Liver (tissue), 9 donors: ENCODE measurements around the gene IPO5. TPM values are rescaled to one million over a fixed set of nuclear protein-coding genes. Genes with fewer than 3 reads are reported as not detected.

Source experiments
- DNase-seq: peaks from one replicate; pipeline ENCODE4 v3.0.0-alpha.2; 2017; ENCODE audit warnings: low spot score
- H3K27ac ChIP-seq, 2 donors: one replicate each; pipeline ENCODE4 v1.7.0; 2013; ENCODE audit warnings: inconsistent platforms in 2 of 2, low read length in 2 of 2, control low read depth in 1 of 2, low read depth in 1 of 2, mild to moderate bottlenecking in 1 of 2
- H3K27me3 ChIP-seq, 4 donors: one replicate each; pipeline versions ENCODE4 v1.6.1 to v1.7.0; 2013; ENCODE audit warnings: low read length in 3 of 4, inconsistent platforms in 1 of 4, mild to moderate bottlenecking in 1 of 4, moderate library complexity in 1 of 4; ENCODE audit not compliant: control insufficient read depth in 4 of 4, insufficient read depth in 4 of 4
- H3K36me3 ChIP-seq, 4 donors: one replicate each; pipeline versions ENCODE4 v1.6.1 to v1.7.0; 2013; ENCODE audit warnings: low read length in 3 of 4, mild to moderate bottlenecking in 3 of 4, low read depth in 1 of 4, moderate library complexity in 1 of 4; ENCODE audit not compliant: control insufficient read depth in 4 of 4, insufficient read depth in 3 of 4
- H3K4me1 ChIP-seq, 4 donors: one replicate each; pipeline versions ENCODE4 v1.6.1 to v1.7.0; 2013; ENCODE audit warnings: low read length in 3 of 4, mild to moderate bottlenecking in 3 of 4, moderate library complexity in 1 of 4; ENCODE audit not compliant: control insufficient read depth in 4 of 4, insufficient read depth in 4 of 4
- H3K4me3 ChIP-seq, 3 donors: one replicate each; pipeline versions ENCODE4 v1.6.1 to v1.7.0; 2013; ENCODE audit warnings: low read length in 3 of 3, control low read depth in 1 of 3, low read depth in 1 of 3, mild to moderate bottlenecking in 1 of 3
- H3K9ac ChIP-seq, 2 donors: one replicate each; pipeline ENCODE4 v1.7.0; 2013; ENCODE audit warnings: low read length in 2 of 2, mild to moderate bottlenecking in 2 of 2, moderate library complexity in 2 of 2, control low read depth in 1 of 2, low read depth in 1 of 2
- H3K9me3 ChIP-seq, 4 donors: one replicate each; pipeline versions ENCODE4 v1.6.1 to v1.7.0; 2013; ENCODE audit warnings: low read length in 3 of 4; ENCODE audit not compliant: control insufficient read depth in 4 of 4
- ATF3 ChIP-seq: IDR thresholded peaks from 2 replicates; pipeline ENCODE4 v1.6.1; 2016; ENCODE audit warnings: antibody characterized with exemption
- EGR1 ChIP-seq, 2 donors: IDR thresholded peaks; 2 replicates each; pipeline ENCODE4 v1.6.1; 2016 to 2018; ENCODE audit warnings: antibody characterized with exemption in 2 of 2, low read depth in 2 of 2
- FOXA1 ChIP-seq: IDR thresholded peaks from 2 replicates; pipeline ENCODE4 v1.6.1; 2016; ENCODE audit warnings: antibody characterized with exemption
- FOXA2 ChIP-seq: IDR thresholded peaks from 2 replicates; pipeline ENCODE4 v1.6.1; 2016; ENCODE audit warnings: antibody characterized with exemption
- GABPA ChIP-seq, 2 donors: IDR thresholded peaks in 1 of 2; conservative IDR thresholded peaks in 1 of 2; 2 replicates each; pipeline ENCODE4 v1.6.1; 2016; ENCODE audit warnings: antibody characterized with exemption in 2 of 2, mild to moderate bottlenecking in 1 of 2, moderate library complexity in 1 of 2
- HNF4A ChIP-seq, 2 donors: conservative IDR thresholded peaks; 2 replicates each; pipeline ENCODE4 v1.6.1; 2016; ENCODE audit warnings: antibody characterized with exemption in 2 of 2, mild to moderate bottlenecking in 2 of 2
- HNF4G ChIP-seq: IDR thresholded peaks from 2 replicates; pipeline ENCODE4 v1.6.1; 2016; ENCODE audit warnings: antibody characterized with exemption
- JUND ChIP-seq, 2 donors: IDR thresholded peaks; 2 replicates each; pipeline ENCODE4 v1.6.1; 2016; ENCODE audit warnings: antibody characterized with exemption in 2 of 2
- NR2F2 ChIP-seq: IDR thresholded peaks from 2 replicates; pipeline ENCODE4 v1.6.1; 2016; ENCODE audit warnings: antibody characterized with exemption
- RAD21 ChIP-seq, 2 donors: IDR thresholded peaks; 2 replicates each; pipeline ENCODE4 v1.6.1; 2016; ENCODE audit warnings: antibody characterized with exemption in 2 of 2, mild to moderate bottlenecking in 2 of 2
- REST ChIP-seq: IDR thresholded peaks from 2 replicates; pipeline ENCODE4 v1.6.1; 2016; ENCODE audit warnings: antibody characterized with exemption, mild to moderate bottlenecking
- RXRA ChIP-seq, 2 donors: IDR thresholded peaks; 2 replicates each; pipeline ENCODE4 v1.6.1; 2017 to 2018; ENCODE audit warnings: antibody characterized with exemption in 2 of 2, mild to moderate bottlenecking in 1 of 2
- SP1 ChIP-seq: IDR thresholded peaks from 2 replicates; pipeline ENCODE4 v1.6.1; 2018; ENCODE audit warnings: antibody characterized with exemption, mild to moderate bottlenecking
- TAF1 ChIP-seq: conservative IDR thresholded peaks from 2 replicates; pipeline ENCODE4 v1.6.1; 2016; ENCODE audit warnings: antibody characterized with exemption, mild to moderate bottlenecking
- YY1 ChIP-seq: IDR thresholded peaks from 2 replicates; pipeline ENCODE4 v1.6.1; 2016; ENCODE audit warnings: antibody characterized with exemption, mild to moderate bottlenecking
- WGBS: extraction: QIAGEN DNeasy Blood & Tissue Kit; methylation state at CpG from one replicate; pipeline ENCODE4 v1.1.7; 2013; 5-methylcytosine and 5-hydroxymethylcytosine counted together
- polyA plus RNA-seq, 2 donors: library from polyadenylated mRNA; stranded (reverse) in 1 of 2; unstranded in 1 of 2; fragments of 200-250 nt in 1 of 2; fragments of >200 nt in 1 of 2; fragmentation: Nextera tagmentation in 1 of 2; extraction: Ambion mirVana in 1 of 2; gene quantifications; one replicate each; pipeline versions ENCODE4 v1.2.1 to v1.2.3, GENCODE V29; 2013 to 2015
- total RNA-seq, 2 donors: library from RNA; depleted of rRNA; stranded (reverse); fragments of >200 nt; gene quantifications; one replicate each; pipeline ENCODE4 v1.2.3, GENCODE V29; 2014
- TF ChIP-seq, protein P1 (sequence below): fragments of 150-350 bp; IDR thresholded peaks from 2 replicates; pipeline ENCODE4 v1.5.1; 2017; ENCODE audit warnings: improper control_type of control experiment, low read depth, low read length; ENCODE audit not compliant: missing input control
- TF ChIP-seq, protein P2 (sequence below): IDR thresholded peaks from 2 replicates; pipeline ENCODE4 v1.6.1; 2016; ENCODE audit warnings: antibody characterized with exemption
- TF ChIP-seq, protein P3 (sequence below): IDR thresholded peaks from 2 replicates; pipeline ENCODE4 v1.6.1; 2016; ENCODE audit warnings: antibody characterized with exemption
- donor health status: healthy.
- donor health status: healthy.
- donor health status: healthy.
- donor health status: healthy.
- donor health status: healthy.

IPO5 gene
- total and polyA plus RNA-seq, 4 donors: 19.2 to 92.8 (median 46.6) TPM

DNA sequence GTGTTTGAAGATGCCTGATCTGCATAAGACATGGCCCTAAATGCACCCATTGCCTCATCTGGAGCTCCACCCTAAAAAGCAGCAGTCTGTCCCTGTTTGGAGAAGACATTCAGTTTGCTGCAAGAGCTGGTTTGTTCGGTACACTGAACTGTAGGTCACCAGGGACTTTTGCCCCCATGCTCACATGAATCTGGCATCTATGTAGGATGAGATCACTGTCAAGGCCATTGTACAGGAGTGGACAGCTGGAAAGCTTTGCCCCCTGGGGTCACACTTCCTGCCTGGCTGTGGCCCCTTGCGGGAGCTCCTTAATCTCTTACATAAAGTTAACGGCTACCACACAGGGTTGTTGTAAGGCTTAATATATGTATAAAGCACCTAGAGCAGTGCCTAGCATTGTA lies 73.0 kb downstream of the IPO5 start:
- peaks cover 0 to 15% (median 11%) of the 10 kb centered on the region in 4 donors for H3K36me3 ChIP-seq
- H3K9ac ChIP-seq: peak overlapping the region in 1 of 2 donors; percentile 58
- peaks cover 4 to 19% (median 8%) of the 10 kb centered on the region in 4 donors for H3K4me1 ChIP-seq
- peak; percentile 46 for DNase-seq
- H3K9me3 ChIP-seq: no peaks in the 10 kb centered on the region
- H3K27me3 ChIP-seq: no peaks in the 10 kb centered on the region
- H3K27ac ChIP-seq: peak overlapping the region; percentile 66 to 69
- TF ChIP-seq RXRA (IDR thresholded peaks at IDR 0.05) (peak; percentile 100), GABPA (IDR thresholded peaks at IDR 0.05 in 1 of 2, conservative IDR thresholded peaks at IDR 0.05 in 1 of 2) (peak in 1 of 2 donors; percentile 72), FOXA2 (peak; percentile 64), HNF4G (peak; percentile 82), YY1 (peak; percentile 81), FOXA1 (peak; percentile 51), HNF4A (conservative IDR thresholded peaks at IDR 0.05) (peak; percentile 97), RAD21 (IDR thresholded peaks at IDR 0.05) (peak; percentile 60 to 69), TAF1 (no peak), NR2F2 (peak; percentile 98), EGR1 (IDR thresholded peaks at IDR 0.05; ENCODE audit: low read depth in 2 of 2) (peak; percentile 52 to 78), ATF3 (peak; percentile 93), SP1 (peak; percentile 98), REST (peak; percentile 76), JUND (IDR thresholded peaks at IDR 0.05) (peak; percentile 98 to 99)
- TF ChIP-seq, protein P1, sequence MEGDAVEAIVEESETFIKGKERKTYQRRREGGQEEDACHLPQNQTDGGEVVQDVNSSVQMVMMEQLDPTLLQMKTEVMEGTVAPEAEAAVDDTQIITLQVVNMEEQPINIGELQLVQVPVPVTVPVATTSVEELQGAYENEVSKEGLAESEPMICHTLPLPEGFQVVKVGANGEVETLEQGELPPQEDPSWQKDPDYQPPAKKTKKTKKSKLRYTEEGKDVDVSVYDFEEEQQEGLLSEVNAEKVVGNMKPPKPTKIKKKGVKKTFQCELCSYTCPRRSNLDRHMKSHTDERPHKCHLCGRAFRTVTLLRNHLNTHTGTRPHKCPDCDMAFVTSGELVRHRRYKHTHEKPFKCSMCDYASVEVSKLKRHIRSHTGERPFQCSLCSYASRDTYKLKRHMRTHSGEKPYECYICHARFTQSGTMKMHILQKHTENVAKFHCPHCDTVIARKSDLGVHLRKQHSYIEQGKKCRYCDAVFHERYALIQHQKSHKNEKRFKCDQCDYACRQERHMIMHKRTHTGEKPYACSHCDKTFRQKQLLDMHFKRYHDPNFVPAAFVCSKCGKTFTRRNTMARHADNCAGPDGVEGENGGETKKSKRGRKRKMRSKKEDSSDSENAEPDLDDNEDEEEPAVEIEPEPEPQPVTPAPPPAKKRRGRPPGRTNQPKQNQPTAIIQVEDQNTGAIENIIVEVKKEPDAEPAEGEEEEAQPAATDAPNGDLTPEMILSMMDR: no peak
- TF ChIP-seq, protein P2, sequence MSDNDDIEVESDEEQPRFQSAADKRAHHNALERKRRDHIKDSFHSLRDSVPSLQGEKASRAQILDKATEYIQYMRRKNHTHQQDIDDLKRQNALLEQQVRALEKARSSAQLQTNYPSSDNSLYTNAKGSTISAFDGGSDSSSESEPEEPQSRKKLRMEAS: peak; percentile 85
- TF ChIP-seq, protein P3, sequence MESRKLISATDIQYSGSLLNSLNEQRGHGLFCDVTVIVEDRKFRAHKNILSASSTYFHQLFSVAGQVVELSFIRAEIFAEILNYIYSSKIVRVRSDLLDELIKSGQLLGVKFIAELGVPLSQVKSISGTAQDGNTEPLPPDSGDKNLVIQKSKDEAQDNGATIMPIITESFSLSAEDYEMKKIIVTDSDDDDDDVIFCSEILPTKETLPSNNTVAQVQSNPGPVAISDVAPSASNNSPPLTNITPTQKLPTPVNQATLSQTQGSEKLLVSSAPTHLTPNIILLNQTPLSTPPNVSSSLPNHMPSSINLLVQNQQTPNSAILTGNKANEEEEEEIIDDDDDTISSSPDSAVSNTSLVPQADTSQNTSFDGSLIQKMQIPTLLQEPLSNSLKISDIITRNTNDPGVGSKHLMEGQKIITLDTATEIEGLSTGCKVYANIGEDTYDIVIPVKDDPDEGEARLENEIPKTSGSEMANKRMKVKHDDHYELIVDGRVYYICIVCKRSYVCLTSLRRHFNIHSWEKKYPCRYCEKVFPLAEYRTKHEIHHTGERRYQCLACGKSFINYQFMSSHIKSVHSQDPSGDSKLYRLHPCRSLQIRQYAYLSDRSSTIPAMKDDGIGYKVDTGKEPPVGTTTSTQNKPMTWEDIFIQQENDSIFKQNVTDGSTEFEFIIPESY: peak; percentile 82
- H3K4me3 ChIP-seq: no peak overlapping the region
- WGBS: 20% methylated on average over 3 of the region's 3 CpGs
